BLaER1 treated with 17β-estradiol and CSF1 and Interleukin-3, amounts not matched to agents 10 nM and 100 nM (cell line): ENCODE results near the gene ZNF391.
"Not testable (repeated sequence)": the region's sequence is repeated elsewhere in the genome, so short reads cannot be mapped to it uniquely, and the experiment has no call there.

Source experiments
- H3K27ac ChIP-seq, 11 experiments: shearing (Covaris generic); formaldehyde crosslinking; 2 replicates each; pipeline ENCODE4 v1.8.1; 2022
- H3K27me3 ChIP-seq, 11 experiments: shearing (Covaris generic); formaldehyde crosslinking; 2 replicates each; pipeline ENCODE4 v1.8.1; 2022
- H3K36me3 ChIP-seq, 11 experiments: shearing (Covaris generic); formaldehyde crosslinking; 2 replicates each; pipeline ENCODE4 v1.8.1; 2022
- H3K4me1 ChIP-seq, 10 experiments: shearing (Covaris generic); formaldehyde crosslinking; 2 replicates each; pipeline ENCODE4 v1.8.1; 2022
- H3K4me2 ChIP-seq, 11 experiments: shearing (Covaris generic); formaldehyde crosslinking; 2 replicates each; pipeline ENCODE4 v1.8.1; 2022
- H3K4me3 ChIP-seq, 10 experiments: shearing (Covaris generic); formaldehyde crosslinking; 2 replicates each; pipeline ENCODE4 v1.8.1; 2022
- H3K9ac ChIP-seq, 11 experiments: shearing (Covaris generic); formaldehyde crosslinking; 2 replicates each; pipeline ENCODE4 v1.8.1; 2022
- H3K9me3 ChIP-seq, 11 experiments: shearing (Covaris generic); formaldehyde crosslinking; replicated peaks in 1 of 11; 2 replicates each; pipeline ENCODE4 v1.8.1; 2022
- H4K20me1 ChIP-seq, 11 experiments: shearing (Covaris generic); formaldehyde crosslinking; 2 replicates each; pipeline ENCODE4 v1.8.1; 2022
- Cebpa-rat ChIP-seq, 11 experiments: shearing (Covaris generic); IDR thresholded peaks; 2 replicates each; pipeline ENCODE4 v1.8.1; 2022

The ZNF391 gene

GRCh38 chr6:27415898-27416297 lies 27.3 kb downstream of the ZNF391 start:
- H3K9me3 ChIP-seq: peaks cover 21 to 50% (median 30%) of the 10 kb centered on the region in 11 experiments
- no peaks in the 10 kb centered on the region for H3K27me3 ChIP-seq
- no peak overlapping the region for H3K4me2 ChIP-seq
- no peaks in the 10 kb centered on the region for H3K36me3 ChIP-seq
- TF ChIP-seq Cebpa-rat (IDR thresholded peaks at IDR 0.05): no peak
- H4K20me1 ChIP-seq: no peaks in the 10 kb centered on the region
- H3K4me3 ChIP-seq: no peak overlapping the region
- H3K4me1 ChIP-seq: no peaks in the 10 kb centered on the region
- H3K9ac ChIP-seq: no peak overlapping the region
- no peak overlapping the region for H3K27ac ChIP-seq

DNA sequence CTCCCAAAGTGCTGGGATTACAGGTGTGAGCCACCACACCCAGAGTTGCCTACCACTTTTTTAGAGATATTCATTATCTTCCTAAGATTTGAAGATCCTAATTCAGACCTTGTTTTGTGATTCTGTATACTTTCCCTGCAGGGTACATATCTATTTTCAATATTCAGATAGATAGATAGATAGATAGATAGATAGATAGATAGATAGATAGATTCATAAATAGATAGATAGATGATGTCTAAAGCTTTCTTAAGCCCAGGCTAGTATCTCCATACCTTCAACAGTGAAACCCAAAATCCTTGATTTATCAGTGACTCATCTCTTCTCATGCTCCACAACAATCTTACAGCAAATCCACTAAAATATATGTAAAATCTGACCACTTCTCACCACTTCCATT lies 30.8 kb downstream of the ZNF391 start:
- peaks cover 32 to 57% (median 39%) of the 10 kb centered on the region in 11 experiments for H3K9me3 ChIP-seq
- H3K4me2 ChIP-seq: no peak overlapping the region
- no peaks in the 10 kb centered on the region for H3K27me3 ChIP-seq
- no peak overlapping the region for H3K4me3 ChIP-seq
- H4K20me1 ChIP-seq: no peaks in the 10 kb centered on the region
- H3K36me3 ChIP-seq: no peaks in the 10 kb centered on the region; a peak in 1 of 22 replicates
- H3K9ac ChIP-seq: no peak overlapping the region
- H3K27ac ChIP-seq: no peak overlapping the region
- H3K4me1 ChIP-seq: no peaks in the 10 kb centered on the region
- TF ChIP-seq Cebpa-rat (IDR thresholded peaks at IDR 0.05): no peak

GRCh38 chr6:27422651-27423332 lies 34.2 kb downstream of the ZNF391 start:
- no peak overlapping the region for H3K4me3 ChIP-seq
- no peak overlapping the region for H3K4me2 ChIP-seq

GRCh38 chr6:27424851-27425250 lies 36.3 kb downstream of the ZNF391 start:
- H3K27me3 ChIP-seq, H3K4me1 ChIP-seq, H3K27ac ChIP-seq, H3K36me3 ChIP-seq, H3K9ac ChIP-seq, H3K4me2 ChIP-seq, H4K20me1 ChIP-seq, H3K4me3 ChIP-seq: not testable (repeated sequence)
- H3K9me3 ChIP-seq: peaks cover 24 to 68% (median 33%) of the 10 kb centered on the region in 11 experiments; a peak in 21 of 22 replicates

More at GRCh38 chr6:27422651-27423332, 34.2 kb downstream of the ZNF391 start:
- no peak for TF ChIP-seq Cebpa-rat (IDR thresholded peaks at IDR 0.05)
- Histone ChIP-seq H3K27me3 (no peaks in the 10 kb centered on the region), H3K27ac (no peak overlapping the region), H4K20me1 (no peaks in the 10 kb centered on the region), H3K4me1 (no peaks in the 10 kb centered on the region), H3K9ac (no peak overlapping the region), H3K36me3 (no peaks in the 10 kb centered on the region; a peak in 1 of 22 replicates), H3K9me3 (peaks cover 24 to 62% (median 31%) of the 10 kb centered on the region in 11 experiments; a peak in 21 of 22 replicates)

GRCh38 chr6:27426045-27426620 lies 37.6 kb downstream of the ZNF391 start:
- no peak for TF ChIP-seq Cebpa-rat (IDR thresholded peaks at IDR 0.05)
- Histone ChIP-seq H3K4me2 (no peak overlapping the region), H3K36me3 (no peaks in the 10 kb centered on the region; a peak in 1 of 22 replicates), H3K9ac (no peak overlapping the region), H4K20me1 (no peaks in the 10 kb centered on the region), H3K27ac (no peak overlapping the region), H3K4me1 (no peaks in the 10 kb centered on the region), H3K9me3 (peaks cover 24 to 65% (median 34%) of the 10 kb centered on the region in 11 experiments; a peak in 21 of 22 replicates), H3K27me3 (no peaks in the 10 kb centered on the region), H3K4me3 (no peak overlapping the region)

- no peaks in the 10 kb centered on the region for H3K4me1 ChIP-seq
- H3K36me3 ChIP-seq: no peaks in the 10 kb centered on the region
- no peak for TF ChIP-seq Cebpa-rat (IDR thresholded peaks at IDR 0.05)
- no peak overlapping the region for H3K9ac ChIP-seq
- no peak overlapping the region for H3K27ac ChIP-seq
- no peaks in the 10 kb centered on the region for H4K20me1 ChIP-seq
- H3K27me3 ChIP-seq: no peaks in the 10 kb centered on the region
- H3K9me3 ChIP-seq: peaks cover 12 to 65% (median 24%) of the 10 kb centered on the region in 11 experiments; a peak in 21 of 22 replicates
- no peak overlapping the region for H3K4me2 ChIP-seq
- H3K4me3 ChIP-seq: no peak overlapping the region
Measured at GRCh38 chr6:27428502-27428901, 39.9 kb downstream of the ZNF391 start.

GRCh38 chr6:27428966-27429365 lies 40.4 kb downstream of the ZNF391 start:
- Histone ChIP-seq H3K36me3 (no peaks in the 10 kb centered on the region), H3K4me1 (no peaks in the 10 kb centered on the region), H3K27me3 (no peaks in the 10 kb centered on the region), H4K20me1 (no peaks in the 10 kb centered on the region), H3K4me2 (no peak overlapping the region), H3K4me3 (no peak overlapping the region), H3K27ac (no peak overlapping the region), H3K9me3 (peaks cover 16 to 67% (median 28%) of the 10 kb centered on the region in 11 experiments), H3K9ac (no peak overlapping the region)
- no peak for TF ChIP-seq Cebpa-rat (IDR thresholded peaks at IDR 0.05)

GRCh38 chr6:27433714-27434113 lies 45.2 kb downstream of the ZNF391 start:
- Histone ChIP-seq H3K4me1 (no peaks in the 10 kb centered on the region), H3K27me3 (no peaks in the 10 kb centered on the region), H3K9ac (no peak overlapping the region), H3K4me3 (no peak overlapping the region), H3K4me2 (no peak overlapping the region), H4K20me1 (no peaks in the 10 kb centered on the region), H3K9me3 (peaks cover 27 to 72% (median 44%) of the 10 kb centered on the region in 11 experiments), H3K27ac (no peak overlapping the region), H3K36me3 (peaks cover 0 to 12% (median 0%) of the 10 kb centered on the region in 11 experiments; a peak in 2 of 22 replicates)
- TF ChIP-seq Cebpa-rat (IDR thresholded peaks at IDR 0.05): no peak

DNA sequence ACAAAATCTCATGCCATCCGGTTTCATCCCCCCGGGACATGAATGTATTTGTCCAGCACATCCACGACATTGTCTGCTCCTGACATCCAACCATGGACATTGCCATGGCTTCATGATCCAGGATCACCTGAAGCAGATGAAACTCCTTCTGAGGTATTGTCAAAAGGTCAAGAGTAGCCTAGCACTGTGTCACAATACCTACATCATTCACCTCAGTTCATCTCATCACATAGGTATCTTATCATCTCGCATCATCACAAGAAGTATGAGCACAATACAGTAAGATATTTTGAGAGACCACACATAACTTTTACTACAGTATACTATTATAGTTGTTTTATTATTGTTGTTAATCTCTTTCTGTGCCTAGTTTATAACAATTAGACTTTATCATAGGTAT lies 50.8 kb downstream of the ZNF391 start:
- Histone ChIP-seq H3K27ac (no peak overlapping the region), H3K27me3 (no peaks in the 10 kb centered on the region), H3K9ac (no peak overlapping the region), H3K36me3 (peaks cover 12 to 40% (median 25%) of the 10 kb centered on the region in 11 experiments; a peak in 20 of 22 replicates), H4K20me1 (no peaks in the 10 kb centered on the region), H3K9me3 (peaks cover 61 to 87% (median 78%) of the 10 kb centered on the region in 11 experiments), H3K4me2 (no peak overlapping the region), H3K4me1 (no peaks in the 10 kb centered on the region), H3K4me3 (no peak overlapping the region)
- TF ChIP-seq Cebpa-rat (IDR thresholded peaks at IDR 0.05): no peak

- Histone ChIP-seq H3K4me2 (no peak overlapping the region), H3K9me3 (peaks cover 64 to 92% (median 80%) of the 10 kb centered on the region in 11 experiments), H3K27ac (no peak overlapping the region), H3K4me3 (no peak overlapping the region; a peak in 1 of 20 replicates), H3K27me3 (no peaks in the 10 kb centered on the region), H4K20me1 (no peaks in the 10 kb centered on the region), H3K9ac (no peak overlapping the region), H3K36me3 (peaks cover 28 to 51% (median 39%) of the 10 kb centered on the region in 11 experiments), H3K4me1 (no peaks in the 10 kb centered on the region)
- no peak for TF ChIP-seq Cebpa-rat (IDR thresholded peaks at IDR 0.05)
Measured at GRCh38 chr6:27441001-27441400, 52.4 kb downstream of the ZNF391 start.
